HUES64 (cell line): ENCODE results near the gene NUDT3.
"Not testable (repeated sequence)": the region's sequence is repeated elsewhere in the genome, so short reads cannot be mapped to it uniquely, and the experiment has no call there.

Source experiments
- H3K27ac ChIP-seq: 2 replicates; pipeline ENCODE4 v1.7.0; 2013; ENCODE audit warnings: low read depth, low read length, inconsistent platforms
- H3K27me3 ChIP-seq: 2 replicates; pipeline ENCODE4 v1.6.1; 2013; ENCODE audit warnings: mild to moderate bottlenecking, low read length; ENCODE audit not compliant: insufficient read depth
- H3K36me3 ChIP-seq: 2 replicates; pipeline ENCODE4 v1.6.1; 2013; ENCODE audit warnings: mild to moderate bottlenecking, low read length; ENCODE audit not compliant: insufficient read depth
- H3K4me1 ChIP-seq: 2 replicates; pipeline ENCODE4 v1.6.1; 2013; ENCODE audit warnings: mild to moderate bottlenecking, low read length, moderate library complexity; ENCODE audit not compliant: insufficient read depth
- H3K4me3 ChIP-seq: 2 replicates; pipeline ENCODE4 v1.5.1; 2013; ENCODE audit warnings: mild to moderate bottlenecking, low read length, moderate library complexity
- H3K9ac ChIP-seq: 2 replicates; pipeline ENCODE4 v1.6.1; 2013; ENCODE audit warnings: mild to moderate bottlenecking, low read depth, low read length
- H3K9me3 ChIP-seq: 2 replicates; pipeline ENCODE4 v1.6.1; 2013; ENCODE audit warnings: low read depth, low read length; ENCODE audit not compliant: insufficient read depth
- WGBS: fragments of 150-250, 120-280 bp; methylation state at CpG from one replicate; pipeline ENCODE4 v1.1.7; 2013; ENCODE audit warnings: missing lambda C conversion rate; 5-methylcytosine and 5-hydroxymethylcytosine counted together

NUDT3 gene

DNA sequence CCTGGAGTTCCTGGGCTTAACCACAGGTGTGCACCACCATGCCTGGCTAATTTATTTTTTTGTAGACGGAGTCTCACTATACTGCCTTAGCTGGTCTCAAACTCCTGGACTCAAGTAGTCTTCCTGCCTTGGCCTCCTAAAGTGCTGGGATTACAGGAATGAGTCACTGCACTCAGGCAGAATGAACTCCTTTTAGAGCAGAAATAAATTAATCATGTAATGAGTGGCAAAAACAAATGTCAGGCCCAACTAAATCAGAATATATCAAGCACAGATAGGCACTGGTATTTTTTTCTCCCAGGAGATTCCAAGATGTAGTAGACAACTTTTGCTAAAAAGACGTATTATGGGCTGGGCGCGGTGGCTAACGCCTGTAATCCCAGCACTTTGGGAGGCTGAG lies 30.8 kb upstream of the NUDT3 start:
- peak overlapping the region; percentile 37 for H3K27ac ChIP-seq
- no peak overlapping the region for H3K9ac ChIP-seq
- 98% methylated on average over 5 of the region's 5 CpGs for WGBS

DNA sequence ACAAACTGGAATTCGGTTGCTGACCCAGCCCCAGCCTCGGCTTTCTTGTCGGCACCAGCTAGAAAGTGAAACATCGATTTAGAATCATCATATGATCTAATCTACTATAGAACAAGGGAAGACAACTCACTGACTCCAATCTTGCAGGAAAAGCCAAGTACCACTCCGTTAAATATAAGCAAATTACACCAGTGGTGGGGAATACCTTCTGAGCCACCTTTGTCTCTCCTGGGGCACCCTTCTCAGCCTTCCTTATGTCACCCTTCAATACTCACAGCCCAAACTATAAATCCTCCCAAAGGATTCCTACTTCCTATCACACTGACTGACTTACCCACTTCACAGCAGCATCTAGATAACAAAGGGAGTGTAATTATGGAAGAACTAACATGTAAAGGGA lies 25.9 kb upstream of the NUDT3 start:
- no peak overlapping the region for H3K4me3 ChIP-seq
- H3K27ac ChIP-seq = no peak overlapping the region
- whole genome bisulfite sequencing = 97% methylated on average over 5 of the region's 5 CpGs
- peaks cover 77% of the 10 kb centered on the region for H3K36me3 ChIP-seq
- no peaks in the 10 kb centered on the region for H3K9me3 ChIP-seq
- H3K4me1 ChIP-seq = no peaks in the 10 kb centered on the region
- no peaks in the 10 kb centered on the region for H3K27me3 ChIP-seq
- H3K9ac ChIP-seq = no peak overlapping the region

More for the DNA sequence above, 30.8 kb upstream of the NUDT3 start:
- Histone ChIP-seq H3K4me1 (peaks cover 8% of the 10 kb centered on the region; the same call in 1 of the 2 replicates), H3K36me3 (peaks cover 72% of the 10 kb centered on the region), H3K27me3 (no peaks in the 10 kb centered on the region), H3K9me3 (no peaks in the 10 kb centered on the region), H3K4me3 (no peak overlapping the region)

DNA sequence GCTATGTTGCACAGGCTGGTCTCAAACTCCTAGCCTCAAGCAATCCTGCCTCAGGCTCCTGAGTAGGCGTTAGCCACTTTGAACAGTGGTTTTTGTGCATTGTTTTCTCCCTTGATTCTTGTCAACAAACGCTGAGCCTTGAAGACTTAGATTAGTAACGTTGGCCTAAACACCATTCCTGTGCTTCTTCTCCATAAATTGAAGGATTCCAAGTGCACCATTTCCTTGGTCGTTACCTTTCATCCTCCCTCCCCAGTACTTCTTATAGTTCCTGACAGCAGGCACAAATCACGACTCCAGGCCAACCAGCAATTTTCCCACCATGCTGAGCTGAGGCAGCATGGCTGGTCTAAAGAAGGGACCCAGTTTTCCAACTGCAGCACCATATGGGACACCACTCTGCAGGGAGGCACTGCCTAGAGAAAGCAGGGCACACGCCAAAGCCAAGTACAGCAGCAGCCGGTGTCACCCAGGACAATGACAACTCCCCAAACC lies 24.5 kb upstream of the NUDT3 start:
- Histone ChIP-seq H3K4me3 (no peak overlapping the region), H3K4me1 (no peaks in the 10 kb centered on the region), H3K9ac (no peak overlapping the region), H3K9me3 (no peaks in the 10 kb centered on the region), H3K36me3 (peaks cover 72% of the 10 kb centered on the region), H3K27me3 (no peaks in the 10 kb centered on the region), H3K27ac (no peak overlapping the region)
- WGBS = 93% methylated on average over 7 of the region's 7 CpGs

DNA sequence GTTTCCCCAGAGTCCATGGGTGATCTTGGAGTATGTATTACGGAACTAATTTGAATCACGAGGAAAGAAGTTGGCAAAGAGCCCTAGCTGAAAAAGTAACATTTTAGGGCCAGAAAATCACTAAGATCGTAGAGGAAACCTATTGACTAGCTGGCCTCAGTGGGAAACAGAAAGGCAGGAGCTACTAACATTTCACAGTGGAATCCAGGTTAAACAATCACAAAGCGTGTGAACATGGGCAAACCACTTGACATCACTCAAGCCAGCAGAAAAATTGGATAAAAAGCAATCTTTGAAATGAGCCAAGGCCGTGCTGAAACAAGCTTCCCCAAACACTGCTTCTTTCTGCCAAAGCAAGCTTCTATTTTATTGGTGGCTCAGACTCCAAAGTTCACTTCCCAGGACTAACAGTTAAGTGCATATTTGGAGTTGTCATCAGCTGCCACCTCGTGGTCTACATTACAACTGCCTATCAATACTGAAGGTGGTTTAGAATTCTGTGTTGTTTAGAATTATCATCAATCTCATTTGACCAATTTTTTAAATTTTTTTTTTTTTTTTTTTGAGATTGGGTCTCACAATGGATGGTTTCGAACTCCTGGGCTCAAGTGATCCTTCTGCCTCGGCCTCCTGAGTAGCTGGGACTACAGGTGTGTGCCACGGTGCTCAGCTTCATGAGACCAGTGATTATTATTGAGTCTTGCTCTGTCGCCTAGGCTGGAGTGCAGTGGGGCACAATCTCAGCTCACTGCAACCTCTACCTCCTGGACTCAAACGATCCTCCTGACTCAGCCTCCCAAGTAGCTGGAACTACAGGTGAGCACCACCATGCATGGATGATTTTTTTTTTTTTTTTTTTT lies 22.8 kb upstream of the NUDT3 start:
- H3K9ac ChIP-seq = no peak overlapping the region
- WGBS = 92% methylated on average over 10 of the region's 11 CpGs
- no peak overlapping the region for H3K4me3 ChIP-seq
- H3K27ac ChIP-seq = no peak overlapping the region; the same call in 1 of the 2 replicates
- no peaks in the 10 kb centered on the region for H3K27me3 ChIP-seq
- H3K4me1 ChIP-seq = no peaks in the 10 kb centered on the region
- peaks cover 59% of the 10 kb centered on the region for H3K36me3 ChIP-seq
- no peaks in the 10 kb centered on the region for H3K9me3 ChIP-seq

DNA sequence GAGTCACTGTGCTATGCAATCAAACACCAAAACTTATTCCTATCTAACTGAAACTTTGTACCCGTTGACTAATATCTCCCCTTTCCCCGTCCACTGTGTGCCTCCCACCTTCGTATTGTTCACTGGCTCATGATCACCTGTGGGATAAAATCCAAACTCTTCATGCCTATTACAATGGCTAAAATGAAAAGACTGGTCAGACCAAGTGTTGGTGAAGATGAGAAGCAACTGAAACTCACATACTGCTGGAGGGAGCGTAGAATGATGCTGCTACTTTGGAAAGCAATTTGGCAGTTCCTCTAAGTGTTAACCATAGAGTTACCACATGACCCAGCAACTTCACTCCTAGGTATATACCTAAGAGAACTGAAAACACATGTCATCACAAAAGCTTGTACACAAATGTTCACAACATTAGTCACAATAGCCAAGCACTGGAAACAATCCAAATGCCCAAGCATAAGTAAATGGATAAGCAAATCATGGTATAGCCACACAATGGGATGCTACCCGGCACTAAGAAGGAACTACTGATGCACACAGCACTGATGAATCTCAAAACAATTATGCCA lies 20.3 kb upstream of the NUDT3 start:
- Histone ChIP-seq H3K9ac (no peak overlapping the region), H3K27ac (no peak overlapping the region), H3K9me3 (no peaks in the 10 kb centered on the region), H3K27me3 (no peaks in the 10 kb centered on the region), H3K4me1 (no peaks in the 10 kb centered on the region), H3K36me3 (peaks cover 34% of the 10 kb centered on the region), H3K4me3 (no peak overlapping the region)
- 98% methylated on average over 5 of the region's 5 CpGs for WGBS

DNA sequence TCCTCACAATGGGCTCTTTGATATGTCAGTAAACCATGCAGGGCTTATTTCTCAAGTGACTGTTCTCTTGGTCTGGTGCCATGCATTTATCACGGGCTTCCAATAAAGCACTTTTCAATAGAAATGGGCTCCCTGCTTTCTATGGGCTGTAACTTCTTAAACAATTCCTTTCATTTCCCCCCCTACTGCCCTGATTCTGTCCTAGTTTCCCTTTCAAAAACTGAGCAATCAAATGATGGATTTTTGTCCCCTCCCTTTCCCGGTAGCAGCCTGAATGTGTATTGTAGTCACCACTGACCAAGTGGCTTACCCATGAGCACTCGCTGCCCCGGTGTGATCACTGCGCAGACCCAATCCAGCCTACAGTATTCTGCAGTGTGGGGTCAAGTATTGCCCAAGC lies 19.5 kb upstream of the NUDT3 start:
- Histone ChIP-seq H3K9ac (no peak overlapping the region), H3K27me3 (no peaks in the 10 kb centered on the region), H3K4me3 (no peak overlapping the region), H3K36me3 (peaks cover 27% of the 10 kb centered on the region), H3K4me1 (no peaks in the 10 kb centered on the region), H3K27ac (no peak overlapping the region), H3K9me3 (no peaks in the 10 kb centered on the region)
- WGBS = 94% methylated on average over 5 of the region's 5 CpGs

DNA sequence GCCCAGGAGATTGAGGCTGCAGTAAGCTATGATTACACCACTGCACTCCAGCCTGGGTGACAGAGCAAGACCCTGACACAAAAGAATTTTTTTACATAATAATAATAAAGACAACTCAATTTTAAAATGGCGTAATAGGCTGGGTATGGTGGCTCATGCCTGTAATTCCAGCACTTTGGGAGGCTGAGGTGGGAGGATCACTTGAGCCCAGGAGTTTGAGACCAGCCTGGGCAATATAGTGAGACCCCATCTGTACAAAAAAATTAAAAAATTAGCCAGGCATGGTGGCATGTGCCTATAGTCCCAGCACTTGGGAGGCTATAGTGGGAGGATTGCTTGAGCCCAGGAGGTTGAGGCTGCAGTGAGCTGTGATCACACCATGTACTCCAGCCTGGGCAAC lies 15.4 kb upstream of the NUDT3 start:
- H3K4me1 ChIP-seq, H3K27me3 ChIP-seq, H3K27ac ChIP-seq, H3K9me3 ChIP-seq, H3K4me3 ChIP-seq, H3K9ac ChIP-seq: not testable (repeated sequence)
- 92% methylated on average over 1 of the region's 1 CpG for WGBS
- peaks cover 12% of the 10 kb centered on the region; the same call in 1 of the 2 replicates for H3K36me3 ChIP-seq

DNA sequence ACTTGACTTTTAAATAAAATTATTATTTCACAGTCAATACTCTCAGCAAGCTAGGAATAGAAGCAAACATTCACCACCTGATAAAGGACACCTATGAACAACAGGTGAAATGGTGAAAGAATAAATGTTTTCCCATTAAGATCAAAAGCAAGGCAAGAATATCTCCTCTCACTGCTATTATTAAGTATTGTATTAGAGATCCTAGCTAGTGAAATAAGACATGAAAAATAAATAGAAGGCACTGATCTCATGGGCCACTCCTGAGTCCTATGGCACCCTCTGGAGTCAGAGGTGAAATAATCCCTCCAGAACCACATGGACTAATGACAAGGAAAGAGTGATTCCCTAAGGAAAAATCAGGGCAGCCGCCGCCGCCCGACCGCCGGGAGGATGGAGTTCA lies 4.0 kb upstream of the NUDT3 start:
- H3K9me3 ChIP-seq = peaks cover 11% of the 10 kb centered on the region
- H3K36me3 ChIP-seq = no peaks in the 10 kb centered on the region
- H3K27me3 ChIP-seq = no peaks in the 10 kb centered on the region
- H3K27ac ChIP-seq = no peak overlapping the region
- H3K4me3 ChIP-seq = no peak overlapping the region
- H3K9ac ChIP-seq = no peak overlapping the region
- 98% methylated on average over 6 of the region's 6 CpGs for WGBS
- H3K4me1 ChIP-seq = no peaks in the 10 kb centered on the region

DNA sequence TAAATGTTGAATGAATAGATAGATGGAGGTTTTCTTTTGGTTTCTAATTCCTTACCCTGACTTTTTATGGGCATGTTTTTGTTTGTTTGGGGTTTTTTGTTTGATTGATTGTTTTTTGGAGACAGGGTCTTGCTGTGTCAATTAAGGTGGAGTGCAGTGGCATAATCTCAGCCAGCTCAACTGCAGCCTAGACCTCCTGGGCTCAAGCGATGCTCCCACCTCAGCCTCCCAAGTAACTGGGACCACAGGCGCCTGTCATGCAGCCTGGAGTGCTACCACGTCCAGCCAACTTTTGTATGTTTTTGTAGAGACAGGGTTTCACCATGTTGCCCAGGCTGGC lies 1.5 kb upstream of the NUDT3 start:
- Histone ChIP-seq H3K9ac (no peak overlapping the region), H3K36me3 (no peaks in the 10 kb centered on the region), H3K27ac (no peak overlapping the region), H3K4me3 (no peak overlapping the region), H3K27me3 (no peaks in the 10 kb centered on the region), H3K4me1 (peaks cover 11% of the 10 kb centered on the region; the same call in 1 of the 2 replicates), H3K9me3 (peaks cover 11% of the 10 kb centered on the region)
- 94% methylated on average over 3 of the region's 3 CpGs for WGBS

DNA sequence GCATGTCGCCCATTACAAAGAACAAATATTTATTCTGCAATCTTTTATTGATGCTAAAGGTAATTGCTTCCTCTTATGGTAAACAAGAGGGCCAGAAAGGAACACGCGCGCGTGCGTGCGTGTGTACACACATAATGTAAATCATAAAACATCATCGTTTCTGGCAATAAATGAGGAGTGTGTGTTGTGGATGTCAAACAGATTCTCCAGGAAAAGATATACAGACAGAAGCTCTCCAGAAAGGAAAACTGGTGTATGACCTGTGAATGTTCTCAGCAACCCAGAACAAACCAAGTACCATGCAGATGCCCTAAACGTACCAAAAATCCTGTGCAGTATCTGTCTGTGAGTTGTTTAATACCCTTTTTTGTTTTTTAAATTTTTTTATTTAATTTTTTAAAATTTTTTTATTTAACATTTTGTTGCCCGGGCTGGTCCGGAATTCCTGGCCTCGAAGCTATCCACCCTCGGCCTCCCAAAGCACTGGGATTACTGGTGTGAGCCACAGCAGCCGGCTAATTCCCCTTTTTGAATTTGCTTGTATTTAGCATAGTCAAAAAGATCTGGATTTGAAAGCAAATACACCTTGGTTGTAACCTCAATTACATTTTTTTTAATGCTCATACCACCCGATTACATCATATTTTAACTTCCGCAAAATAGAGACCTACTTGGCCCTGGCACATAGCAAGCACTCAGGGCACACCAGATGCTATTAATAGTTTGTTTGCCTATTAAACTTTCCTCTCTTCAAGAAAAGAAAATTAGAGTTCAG lies 909 bp upstream of the NUDT3 start:
- peak overlapping the region; percentile 74 for H3K4me3 ChIP-seq
- H3K27me3 ChIP-seq = no peaks in the 10 kb centered on the region
- 93% methylated on average over 11 of the region's 16 CpGs for WGBS
- H3K9me3 ChIP-seq = peaks cover 11% of the 10 kb centered on the region
- peaks cover 11% of the 10 kb centered on the region; the same call in 1 of the 2 replicates for H3K4me1 ChIP-seq
- H3K27ac ChIP-seq = no peak overlapping the region
- H3K36me3 ChIP-seq = no peaks in the 10 kb centered on the region
- H3K9ac ChIP-seq = peak overlapping the region; percentile 50
